ENCODE measurements around the gene CACNG4. TPM values are rescaled to one million over a fixed set of nuclear protein-coding genes. Genes with fewer than 3 reads are reported as not detected.

CACNG4 gene
- total RNA-seq, 4 donors from 2014 or later, result 0.42 to 0.91 TPM; not detected in 2

DNA sequence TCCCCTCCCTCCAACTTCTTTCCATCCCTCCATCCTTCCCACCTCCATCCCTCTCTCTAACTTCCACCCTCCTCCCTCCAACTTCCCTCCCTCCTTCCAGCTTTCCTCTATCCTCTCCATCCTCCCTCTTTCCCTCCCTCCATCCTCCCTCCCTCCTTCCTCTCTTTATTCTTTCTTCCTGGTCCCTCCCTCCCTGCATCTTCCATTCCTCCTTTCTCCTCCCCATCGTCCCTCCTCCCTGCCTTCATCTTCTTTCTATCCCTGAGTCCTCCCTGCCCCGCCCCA lies 11.8 kb downstream of the CACNG4 start:
- TF ChIP-seq, protein P1, sequence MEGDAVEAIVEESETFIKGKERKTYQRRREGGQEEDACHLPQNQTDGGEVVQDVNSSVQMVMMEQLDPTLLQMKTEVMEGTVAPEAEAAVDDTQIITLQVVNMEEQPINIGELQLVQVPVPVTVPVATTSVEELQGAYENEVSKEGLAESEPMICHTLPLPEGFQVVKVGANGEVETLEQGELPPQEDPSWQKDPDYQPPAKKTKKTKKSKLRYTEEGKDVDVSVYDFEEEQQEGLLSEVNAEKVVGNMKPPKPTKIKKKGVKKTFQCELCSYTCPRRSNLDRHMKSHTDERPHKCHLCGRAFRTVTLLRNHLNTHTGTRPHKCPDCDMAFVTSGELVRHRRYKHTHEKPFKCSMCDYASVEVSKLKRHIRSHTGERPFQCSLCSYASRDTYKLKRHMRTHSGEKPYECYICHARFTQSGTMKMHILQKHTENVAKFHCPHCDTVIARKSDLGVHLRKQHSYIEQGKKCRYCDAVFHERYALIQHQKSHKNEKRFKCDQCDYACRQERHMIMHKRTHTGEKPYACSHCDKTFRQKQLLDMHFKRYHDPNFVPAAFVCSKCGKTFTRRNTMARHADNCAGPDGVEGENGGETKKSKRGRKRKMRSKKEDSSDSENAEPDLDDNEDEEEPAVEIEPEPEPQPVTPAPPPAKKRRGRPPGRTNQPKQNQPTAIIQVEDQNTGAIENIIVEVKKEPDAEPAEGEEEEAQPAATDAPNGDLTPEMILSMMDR (IDR thresholded peaks at IDR 0.05), result no peak
- no peak for TF ChIP-seq POLR2A (IDR thresholded peaks at IDR 0.05)
- no peak for DNase-seq (ENCODE audit: low spot score in 2 of 2)
- intact Hi-C loops (cut with DNase I; ENCODE audit: low total_unique reads), result no loop called here
- WGBS, 2 donors, result 48 to 52% methylated on average over 2 of the region's 2 CpGs
- H3K4me3 ChIP-seq (ENCODE audit: low read depth, poor library complexity, severe bottlenecking), result no peak overlapping the region

DNA sequence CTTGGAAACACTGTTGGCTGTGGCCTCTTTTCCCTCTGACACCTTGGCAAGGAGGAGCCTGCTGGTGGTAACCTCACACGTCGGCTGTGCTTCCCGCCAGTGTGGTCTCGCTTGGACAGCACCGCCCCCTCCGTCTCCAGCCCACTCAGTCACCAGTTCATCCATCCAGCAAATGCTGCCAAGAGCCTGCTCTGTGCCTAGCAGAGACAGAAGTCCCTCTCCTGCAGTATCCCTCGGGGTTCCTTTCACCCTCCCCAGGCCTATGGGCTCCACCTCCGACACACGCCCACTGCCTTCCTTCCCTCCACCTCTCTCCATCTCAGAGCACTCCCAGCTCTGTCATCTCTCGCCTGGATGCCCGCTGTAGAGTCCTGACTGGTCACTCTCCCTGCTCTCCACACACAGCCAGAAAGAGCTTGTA lies 12.3 kb downstream of the CACNG4 start:
- intact Hi-C loops (cut with DNase I; ENCODE audit: low total_unique reads), result no loop called here
- H3K4me3 ChIP-seq (ENCODE audit: low read depth, poor library complexity, severe bottlenecking), result no peak overlapping the region
- WGBS, 2 donors, result 27 to 38% methylated on average over 11 of the region's 11 CpGs
- TF ChIP-seq, protein P1 (IDR thresholded peaks at IDR 0.05), result no peak
- TF ChIP-seq POLR2A (IDR thresholded peaks at IDR 0.05), result no peak
- DNase-seq (ENCODE audit: low spot score in 2 of 2), result no peak

DNA sequence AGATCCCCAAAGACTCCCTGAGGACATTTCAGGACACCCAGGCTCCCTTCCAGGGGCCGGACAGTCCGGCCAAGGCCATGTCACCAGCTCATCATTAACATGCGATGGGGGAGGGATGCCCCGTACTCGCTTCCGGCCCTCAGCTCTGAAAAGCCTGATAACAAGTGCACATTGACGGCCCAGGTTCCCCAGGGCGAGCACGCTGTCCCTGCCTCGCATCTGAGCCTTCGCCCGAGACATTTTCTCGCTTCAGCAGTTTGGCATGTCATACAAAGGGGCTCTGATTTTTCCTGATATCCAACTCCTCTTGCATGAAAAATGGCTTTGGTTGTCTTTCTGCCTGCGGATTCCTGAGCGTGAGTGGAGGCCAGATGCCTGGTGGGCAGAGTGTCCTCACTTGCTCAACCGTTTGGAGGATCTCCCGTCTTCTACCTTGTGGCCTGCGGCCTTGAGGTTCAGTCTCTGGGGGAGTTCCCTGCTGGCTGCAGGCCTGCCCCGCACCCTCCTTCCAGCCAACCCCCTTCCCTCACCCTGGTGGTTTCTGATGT lies 14.1 kb downstream of the CACNG4 start:
- WGBS, 2 donors, result 57 to 75% methylated on average over 19 of the region's 19 CpGs
- intact Hi-C loops (cut with DNase I; ENCODE audit: low total_unique reads), result no loop called here
- DNase-seq (ENCODE audit: low spot score in 2 of 2), result no peak
- TF ChIP-seq, protein P1 (IDR thresholded peaks at IDR 0.05), result no peak
- no peak for TF ChIP-seq POLR2A (IDR thresholded peaks at IDR 0.05)
- H3K4me3 ChIP-seq (ENCODE audit: low read depth, poor library complexity, severe bottlenecking), result no peak overlapping the region

DNA sequence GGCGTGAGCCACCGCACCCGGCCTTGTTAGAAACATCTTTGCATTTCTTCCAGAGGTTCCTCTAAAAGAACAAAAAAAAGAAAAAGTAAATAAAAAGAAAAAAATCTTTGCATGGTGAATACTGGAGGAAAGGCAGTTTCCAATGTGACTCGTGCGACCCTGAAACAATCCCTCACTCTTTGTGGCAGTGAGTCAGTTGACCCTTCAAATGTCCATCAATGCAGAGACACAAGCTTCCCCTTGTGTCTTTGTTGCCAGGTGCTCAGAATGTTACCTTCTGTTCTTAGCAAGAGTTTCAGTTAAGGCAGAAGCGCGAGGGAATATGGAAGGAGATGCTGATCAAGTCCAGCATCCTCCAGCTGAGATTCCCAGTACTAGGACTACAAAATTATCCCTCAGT lies 16.4 kb downstream of the CACNG4 start:
- intact Hi-C loops (cut with DNase I; ENCODE audit: low total_unique reads), result no loop called here
- TF ChIP-seq, protein P1 (IDR thresholded peaks at IDR 0.05), result no peak
- no peak for TF ChIP-seq POLR2A (IDR thresholded peaks at IDR 0.05)
- 89% methylated on average over 7 of the region's 7 CpGs for WGBS, 2 donors
- H3K4me3 ChIP-seq (ENCODE audit: low read depth, poor library complexity, severe bottlenecking), result no peak overlapping the region
- DNase-seq (ENCODE audit: low spot score in 2 of 2), result no peak

DNA sequence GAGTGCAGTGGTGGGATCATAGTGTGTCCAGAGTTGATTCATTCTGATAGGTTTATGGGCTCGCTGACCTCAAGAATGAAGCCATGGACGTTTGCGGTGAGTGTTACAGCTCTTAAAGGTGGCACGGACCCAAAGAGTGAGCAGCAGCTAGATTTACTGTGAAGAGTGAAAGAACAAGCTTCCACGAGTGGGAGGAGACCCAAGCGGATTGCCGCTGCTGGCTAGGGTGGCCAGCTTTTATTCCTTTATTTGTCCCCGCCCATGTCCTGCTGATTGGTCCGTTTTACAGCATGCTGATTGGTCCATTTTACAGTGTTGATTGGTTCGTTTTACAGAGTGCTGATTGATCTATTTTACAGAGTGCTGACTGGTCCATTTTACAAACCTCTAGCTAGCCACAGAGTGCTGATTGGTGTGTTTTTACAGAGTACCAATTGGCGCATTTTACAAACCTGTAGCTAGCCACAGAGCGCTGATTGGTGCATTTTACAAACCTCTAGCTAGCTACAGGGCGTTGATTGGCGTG lies 17.5 kb downstream of the CACNG4 start:
- WGBS, 2 donors, result 77 to 80% methylated on average over 14 of the region's 14 CpGs
- no peak overlapping the region for H3K4me3 ChIP-seq (ENCODE audit: low read depth, poor library complexity, severe bottlenecking)
- TF ChIP-seq, protein P1 (IDR thresholded peaks at IDR 0.05), result no peak
- no peak for TF ChIP-seq POLR2A (IDR thresholded peaks at IDR 0.05)
- intact Hi-C loops (cut with DNase I; ENCODE audit: low total_unique reads), result no loop called here
- DNase-seq (ENCODE audit: low spot score in 2 of 2), result no peak

DNA sequence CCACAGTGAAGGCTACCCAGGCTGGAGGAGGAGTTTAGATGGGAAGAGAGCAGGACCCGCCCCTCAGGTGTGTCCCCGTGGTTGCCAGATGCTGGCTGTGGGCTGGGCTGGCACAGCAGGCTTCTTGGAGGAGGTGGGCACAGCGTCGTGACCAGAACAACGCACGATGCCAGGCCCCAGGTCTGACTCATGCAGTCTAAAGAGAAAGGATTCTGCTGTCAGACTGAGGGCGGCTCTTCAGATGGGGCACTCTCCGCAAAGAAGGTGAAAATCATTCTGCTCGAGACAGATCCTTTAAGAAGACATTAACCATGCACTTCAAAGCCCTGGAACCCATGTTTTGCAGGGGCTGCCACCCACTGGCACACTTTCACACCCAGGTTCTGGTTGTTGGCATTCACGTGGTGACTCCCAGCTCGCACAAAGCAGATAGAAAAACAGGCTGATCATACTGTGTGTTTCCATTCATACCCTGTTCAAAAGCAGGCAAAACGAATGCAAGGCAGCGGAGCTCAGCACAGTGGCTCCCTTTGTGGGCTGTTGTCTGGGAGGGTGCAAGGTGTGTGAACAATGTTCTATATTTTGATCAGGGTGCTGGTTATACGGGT lies 19.0 kb downstream of the CACNG4 start:
- TF ChIP-seq, protein P1 (IDR thresholded peaks at IDR 0.05), result no peak
- no peak for TF ChIP-seq POLR2A (IDR thresholded peaks at IDR 0.05)
- 53 to 57% methylated on average over 14 of the region's 14 CpGs for WGBS, 2 donors
- intact Hi-C loops (cut with DNase I; ENCODE audit: low total_unique reads), result no loop called here
- no peak for DNase-seq (ENCODE audit: low spot score in 2 of 2)
- H3K4me3 ChIP-seq (ENCODE audit: low read depth, poor library complexity, severe bottlenecking), result no peak overlapping the region
